HS-27A (cell line): Measurements from ENCODE around the gene SIM1.
"Not testable (repeated sequence)": the region's sequence is repeated elsewhere in the genome, so short reads cannot be mapped to it uniquely, and the experiment has no call there.

ENCODE experiments used
- DNase-seq: peaks from one replicate; pipeline ENCODE4 v3.0.0-alpha.2; 2012; ENCODE audit warnings: low read depth, missing footprints

The SIM1 gene

DNA sequence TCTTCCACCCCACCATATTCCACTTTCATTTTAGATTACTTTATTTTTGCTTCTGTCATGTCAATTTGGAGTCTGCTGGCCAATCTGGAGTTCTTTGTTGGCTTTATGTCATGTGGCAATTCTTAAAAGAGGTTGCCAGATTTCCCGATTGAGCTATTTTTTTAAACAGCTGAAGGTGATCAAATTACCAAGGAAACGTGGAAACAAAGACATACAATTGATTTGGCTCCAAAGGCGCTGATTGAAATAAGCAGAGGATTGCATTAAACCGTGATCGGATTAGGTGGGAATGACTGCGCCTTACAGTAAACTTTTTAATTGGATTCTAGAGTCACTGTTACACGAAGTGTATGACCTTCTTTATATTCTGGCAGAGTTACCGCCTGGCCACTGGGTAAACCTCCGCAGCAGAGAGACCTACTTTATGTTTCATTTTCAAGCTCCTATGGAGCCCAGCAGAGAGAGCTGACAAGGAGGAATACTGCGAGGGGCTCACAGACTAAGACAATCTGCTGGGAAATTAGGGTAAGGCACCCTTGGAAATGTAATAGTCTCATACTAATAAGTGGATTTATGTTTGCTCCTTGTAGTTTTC, 37.9 kb downstream of the SIM1 start:
- no peak for DNase-seq

DNA sequence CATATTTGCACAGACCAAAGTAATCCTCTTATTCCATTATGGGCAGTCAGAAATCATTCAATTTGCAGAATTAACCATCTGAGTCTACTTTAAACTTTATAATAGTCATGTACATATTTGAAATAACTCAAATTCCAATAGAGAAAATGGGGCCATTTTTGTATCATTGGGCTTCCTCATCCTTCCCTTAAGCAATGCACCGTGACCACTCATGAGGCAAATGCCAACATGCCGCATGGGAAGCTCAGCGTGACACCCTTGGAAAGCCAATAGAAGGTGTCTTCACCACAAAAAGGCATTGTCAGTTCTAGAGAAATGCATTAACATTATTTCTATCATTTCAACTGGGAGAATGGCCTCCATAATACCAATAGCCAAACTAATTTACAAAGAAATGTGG, 38.5 kb downstream of the SIM1 start:
- peak; percentile 7 for DNase-seq

DNA sequence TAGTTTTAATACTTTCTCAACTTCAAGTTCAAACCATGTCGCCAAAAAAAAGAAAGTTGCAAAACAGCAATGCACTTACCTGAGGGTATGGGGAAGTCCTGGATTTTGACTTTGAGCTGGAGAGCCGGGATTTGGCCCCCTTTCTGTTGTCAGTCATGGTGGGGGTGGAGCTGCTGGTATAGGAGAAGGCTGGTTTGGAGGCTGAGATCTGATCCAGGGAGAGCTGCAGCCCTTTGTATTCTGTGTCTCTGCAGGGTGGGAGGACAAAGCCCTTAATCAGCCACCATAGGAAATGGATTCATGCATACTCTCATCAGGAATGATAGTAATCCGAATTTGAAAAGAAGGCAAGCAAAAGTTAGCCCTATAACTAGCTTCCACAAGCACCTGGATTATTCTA, 44.0 kb downstream of the SIM1 start:
- no peak for DNase-seq

DNA sequence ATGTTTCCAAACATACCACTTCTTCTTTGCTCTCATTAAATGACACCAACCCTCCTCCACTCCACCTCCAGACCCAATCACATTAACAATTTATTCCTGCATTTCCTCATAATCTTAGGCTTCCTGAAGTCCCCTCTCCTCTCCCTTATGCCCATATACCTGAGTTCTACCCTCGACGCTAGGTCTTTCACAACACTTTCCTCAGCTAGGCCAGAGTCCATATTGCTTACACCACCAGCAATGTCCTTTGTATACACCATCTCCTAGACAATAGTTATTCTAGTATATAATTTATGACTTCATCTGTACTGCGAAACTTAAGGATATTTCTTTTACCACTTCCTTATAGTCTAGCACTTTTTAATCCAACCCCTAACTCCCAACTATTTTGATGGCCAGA, 47.7 kb downstream of the SIM1 start:
- DNase-seq: no peak

DNA sequence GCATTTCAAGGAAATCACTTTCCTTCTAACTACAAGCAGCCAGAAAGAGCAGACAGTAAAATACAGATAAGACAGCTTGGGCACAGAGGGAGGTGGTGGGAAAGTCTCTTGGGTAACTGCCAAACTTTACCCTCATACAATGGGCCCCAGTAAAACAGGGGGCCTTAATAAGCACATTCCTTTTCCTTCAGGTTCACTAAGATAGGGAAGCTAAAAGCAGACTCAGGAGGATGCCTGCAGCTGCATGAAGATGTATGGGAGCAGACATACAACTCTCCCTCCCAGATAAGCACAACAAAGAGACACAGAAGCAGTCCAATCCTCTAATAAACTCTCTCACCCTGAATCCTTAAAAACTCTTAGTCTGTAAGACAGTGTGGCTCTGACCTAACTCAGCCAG, 49.0 kb downstream of the SIM1 start:
- DNase-seq: no peak

DNA sequence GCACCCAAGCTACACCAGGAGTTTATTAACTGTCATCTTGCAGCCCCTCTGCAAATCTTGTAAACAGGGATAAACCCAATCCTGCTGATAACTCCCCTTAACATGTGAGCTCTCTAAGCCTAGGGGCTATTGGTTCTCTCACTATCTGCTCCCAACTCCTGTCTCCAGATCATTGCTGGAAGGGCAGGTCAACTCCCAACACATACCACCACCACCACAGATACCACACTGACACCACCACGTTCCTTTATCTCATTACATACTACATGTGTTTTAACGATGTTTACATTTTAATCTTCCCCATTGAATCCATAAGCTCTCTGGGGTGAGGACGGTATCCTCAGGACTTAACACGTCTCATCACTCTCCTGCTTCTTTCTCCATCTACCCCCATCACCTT, 51.8 kb downstream of the SIM1 start:
- no peak for DNase-seq

DNA sequence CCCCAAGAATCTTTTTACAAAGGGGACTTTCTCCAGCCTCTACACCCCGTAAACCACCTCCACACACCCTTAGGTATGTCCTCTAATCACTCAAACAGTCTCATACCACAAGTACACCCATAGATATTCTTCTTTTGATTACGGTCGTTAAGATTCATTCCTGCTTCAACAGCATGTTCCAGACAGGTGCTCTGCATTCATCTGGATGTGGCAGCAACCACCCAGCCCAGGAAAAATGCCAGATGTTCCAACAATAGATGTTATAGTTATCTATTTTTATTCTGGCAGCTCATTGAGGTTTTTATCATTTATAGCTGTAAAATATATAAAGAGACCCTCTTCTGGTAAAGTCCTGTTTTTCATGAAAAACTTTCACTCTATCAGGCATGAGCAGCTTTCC, 60.7 kb downstream of the SIM1 start:
- no peak for DNase-seq

DNA sequence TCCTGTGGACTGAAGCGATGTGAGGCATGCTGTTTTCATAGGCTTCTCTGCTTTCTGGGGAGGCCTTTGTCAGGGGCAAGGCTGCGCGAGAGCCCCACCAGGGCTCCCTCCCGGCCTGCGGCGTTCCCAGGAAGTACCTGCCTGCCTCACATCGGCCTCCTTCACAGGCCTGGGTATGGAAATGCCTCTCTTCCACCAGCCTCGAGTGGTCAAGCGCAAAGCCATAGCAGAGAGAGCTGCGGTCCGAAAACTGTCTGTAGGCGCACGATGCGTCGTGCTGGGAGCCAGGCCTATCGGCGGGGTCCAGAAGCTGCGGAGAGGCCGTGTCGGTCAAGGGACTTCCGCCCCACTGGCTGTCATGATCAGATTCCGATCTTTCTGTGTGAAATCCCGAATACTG, 71.2 kb downstream of the SIM1 start:
- DNase-seq: no peak

DNA sequence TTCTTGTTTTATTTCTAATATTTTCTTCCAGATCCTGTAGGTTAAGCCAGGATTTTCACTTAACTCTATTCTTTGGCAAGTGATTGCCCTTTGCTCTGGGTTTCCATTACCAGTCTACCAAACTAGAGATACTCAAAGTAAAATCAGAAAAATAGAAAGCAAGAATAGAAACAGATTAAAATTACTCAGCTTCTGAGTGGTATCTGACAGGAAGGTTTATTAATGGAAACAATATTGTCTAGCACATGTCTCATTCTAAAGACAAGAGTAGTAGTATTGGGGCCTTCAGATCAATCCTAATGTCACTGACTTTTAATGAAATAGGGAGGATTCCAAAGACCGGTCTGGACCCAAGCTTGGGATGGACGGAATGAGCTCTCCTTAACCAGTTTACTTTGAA, 72.3 kb downstream of the SIM1 start:
- DNase-seq: no peak

DNA sequence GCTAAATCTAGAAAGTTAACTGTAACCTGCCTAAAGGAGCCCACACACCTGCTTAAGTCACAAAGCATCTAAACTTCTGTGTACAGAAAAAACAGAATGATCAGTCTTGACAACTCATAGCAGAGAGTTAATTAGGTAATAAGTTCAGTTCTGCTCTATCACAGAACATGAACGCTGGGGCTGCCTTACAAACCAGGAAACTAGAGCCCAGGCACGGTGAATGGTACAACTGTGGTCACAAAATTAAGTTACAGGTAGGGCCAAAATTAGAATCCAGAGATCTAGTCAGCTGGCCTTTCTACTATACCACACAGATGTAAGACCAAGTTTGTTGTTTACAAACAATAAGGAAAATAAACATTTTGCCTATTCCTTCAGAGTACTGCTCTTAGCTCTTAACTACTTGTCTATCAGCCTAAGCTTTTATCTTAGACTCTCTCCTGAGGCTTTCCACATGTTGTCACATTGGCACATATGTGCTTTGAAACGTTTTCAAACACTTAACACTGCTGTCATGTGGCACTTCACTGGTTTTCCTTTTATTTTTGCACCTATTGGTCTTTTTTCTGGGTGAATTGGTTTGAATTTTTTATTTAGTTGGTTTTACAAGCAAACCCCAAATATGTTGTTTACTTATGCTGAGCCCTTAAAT, 75.7 kb downstream of the SIM1 start:
- DNase-seq: no peak

DNA sequence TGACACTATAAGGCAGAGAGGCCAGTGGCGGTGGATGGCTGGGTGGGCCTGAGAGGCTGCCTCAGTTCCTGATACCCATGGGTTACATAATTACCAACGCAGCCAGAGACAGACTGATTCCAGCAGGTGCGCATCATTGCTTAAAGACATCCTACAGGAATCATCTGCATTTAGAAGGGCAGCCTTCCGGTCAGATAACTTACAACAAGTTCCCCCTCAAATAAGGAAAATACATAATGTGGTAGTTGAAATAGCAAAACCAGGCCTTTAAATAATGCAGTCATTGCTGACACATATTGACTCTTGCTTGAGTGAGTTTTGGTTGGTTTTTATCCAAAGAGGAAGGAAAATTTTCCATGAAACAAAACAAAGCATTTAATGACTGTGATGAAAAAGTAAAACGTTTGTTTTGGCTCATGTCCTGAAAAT, 81.9 kb downstream of the SIM1 start:
- no peak for DNase-seq

DNA sequence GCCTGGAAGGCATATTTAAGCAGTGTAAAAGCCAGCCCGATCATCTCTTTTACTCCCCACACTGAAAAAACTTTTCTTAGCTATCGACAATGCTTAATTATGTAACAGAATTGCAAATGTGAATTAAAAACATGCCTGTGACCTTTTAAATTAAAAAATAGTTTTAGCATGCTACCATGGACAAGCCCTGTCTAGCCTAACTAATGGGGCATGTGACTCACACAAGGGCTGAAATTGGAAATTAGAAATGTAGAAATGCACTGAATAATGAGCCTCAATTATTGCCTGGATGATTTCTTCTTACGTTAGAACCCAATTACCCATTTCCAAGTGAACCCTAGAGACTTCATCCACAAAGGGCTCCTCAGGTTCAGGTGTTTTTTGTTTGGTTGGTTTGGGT, 82.7 kb downstream of the SIM1 start:
- no peak for DNase-seq

DNA sequence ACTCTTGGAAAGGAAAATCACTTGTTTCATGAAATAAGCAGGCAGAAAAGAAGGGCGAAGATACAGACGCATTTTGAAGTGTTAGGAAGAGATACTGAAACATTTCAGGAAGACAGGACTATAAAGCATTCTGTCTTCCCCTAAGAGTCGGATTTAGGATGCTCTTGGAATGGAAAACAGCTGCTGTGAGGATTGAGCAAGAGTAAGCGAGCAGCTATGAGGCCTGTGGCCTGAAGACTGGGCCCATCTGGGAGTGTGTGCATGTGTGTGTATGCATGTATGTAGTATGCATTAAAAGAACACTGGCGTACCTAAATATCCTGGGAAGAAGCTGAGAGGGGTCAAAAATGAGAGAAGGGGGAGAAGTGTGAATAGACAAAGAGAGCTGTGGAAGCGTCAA, 83.6 kb downstream of the SIM1 start:
- DNase-seq: no peak

DNA sequence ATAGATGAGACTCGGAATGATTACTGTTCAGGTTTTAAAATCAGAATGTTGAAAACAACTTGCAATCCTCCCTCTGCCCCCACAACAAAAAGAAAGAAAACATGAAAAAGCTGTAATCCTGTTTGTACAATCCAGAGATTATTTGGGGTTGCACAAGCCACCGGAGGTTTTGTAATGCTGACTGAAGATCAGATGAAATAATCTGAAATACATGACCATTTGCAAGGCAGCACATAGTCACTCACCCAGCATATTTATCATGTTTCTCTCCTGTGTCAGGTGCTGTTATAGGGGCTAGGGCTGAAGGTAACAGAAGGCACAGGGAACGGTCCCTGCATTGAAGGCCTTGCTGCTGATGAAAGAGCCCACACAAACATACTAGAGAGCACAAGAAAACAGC, 85.3 kb downstream of the SIM1 start:
- no peak for DNase-seq

DNA sequence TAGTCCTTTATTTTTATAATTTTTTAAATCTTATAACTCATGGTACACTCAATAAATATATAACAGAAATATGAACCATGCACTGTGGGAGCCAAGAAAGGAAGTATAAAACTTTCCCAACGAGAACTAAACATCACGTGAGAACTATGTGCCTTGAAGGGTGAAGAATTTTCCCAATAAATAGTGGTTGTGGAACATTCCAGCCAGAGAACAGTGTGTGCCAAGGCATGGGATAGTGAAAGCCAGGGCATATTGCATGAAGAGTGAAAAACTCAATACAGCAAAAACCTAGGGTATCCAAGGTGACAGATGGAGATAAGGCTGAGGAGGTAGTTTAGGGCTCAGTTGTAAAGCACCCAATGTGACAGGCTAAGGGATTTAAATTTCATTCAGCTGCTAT, 86.1 kb downstream of the SIM1 start:
- no peak for DNase-seq

DNA sequence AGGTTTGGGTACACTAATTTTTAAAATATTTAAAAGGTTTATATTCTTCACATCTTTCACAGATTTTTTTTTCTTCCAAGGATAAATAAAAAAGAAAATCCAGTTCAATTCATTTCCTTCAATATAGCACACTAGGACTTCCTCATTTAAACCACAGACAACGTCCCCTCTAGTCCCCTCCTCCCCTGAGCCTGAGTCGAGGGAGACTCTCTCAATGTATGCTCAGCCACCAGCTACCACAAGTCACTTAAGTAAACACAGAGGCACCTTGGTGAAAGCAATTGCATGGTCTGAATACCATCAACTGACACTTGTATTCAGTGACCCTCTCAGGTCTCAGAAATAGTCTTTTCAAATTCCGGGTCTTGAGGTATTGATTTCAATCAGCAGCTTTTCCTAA, 88.6 kb downstream of the SIM1 start:
- no peak for DNase-seq

DNA sequence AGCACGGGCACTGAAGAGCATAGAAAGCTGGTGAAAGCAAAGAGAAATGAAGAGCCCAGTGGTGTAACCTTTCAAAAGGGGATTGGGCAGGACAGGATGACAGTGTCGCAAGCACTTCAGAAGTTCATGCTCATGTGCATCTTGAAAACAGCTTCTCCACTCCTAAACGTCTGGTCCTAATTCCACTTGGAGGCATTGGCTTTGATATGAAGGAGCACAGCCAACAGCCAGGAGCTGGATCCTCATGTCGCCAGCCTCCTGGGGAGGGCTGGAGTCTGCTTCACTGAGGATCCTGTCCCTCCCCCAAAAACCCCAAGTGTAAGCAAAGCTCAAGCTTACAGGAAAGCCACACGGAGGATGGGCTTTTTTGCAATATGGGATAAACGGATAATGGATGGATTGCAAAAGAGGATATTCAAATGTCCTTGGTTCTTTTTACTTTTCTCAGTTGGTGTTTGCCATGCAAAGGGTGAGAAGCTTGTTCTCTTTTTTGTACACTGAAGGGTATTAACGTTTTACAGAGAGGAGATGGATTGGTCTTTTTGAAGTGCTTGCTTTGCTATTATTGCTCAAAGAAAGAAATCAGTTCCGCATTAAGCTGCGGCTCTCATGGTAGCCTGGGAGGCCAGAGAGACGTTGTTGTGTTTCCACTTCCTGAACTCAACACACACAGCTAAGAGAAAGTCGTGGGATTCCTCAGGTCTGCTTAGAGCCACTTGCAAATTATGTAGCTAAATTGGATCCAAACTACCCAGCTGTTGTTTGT, 92.2 kb downstream of the SIM1 start:
- DNase-seq: no peak

DNA sequence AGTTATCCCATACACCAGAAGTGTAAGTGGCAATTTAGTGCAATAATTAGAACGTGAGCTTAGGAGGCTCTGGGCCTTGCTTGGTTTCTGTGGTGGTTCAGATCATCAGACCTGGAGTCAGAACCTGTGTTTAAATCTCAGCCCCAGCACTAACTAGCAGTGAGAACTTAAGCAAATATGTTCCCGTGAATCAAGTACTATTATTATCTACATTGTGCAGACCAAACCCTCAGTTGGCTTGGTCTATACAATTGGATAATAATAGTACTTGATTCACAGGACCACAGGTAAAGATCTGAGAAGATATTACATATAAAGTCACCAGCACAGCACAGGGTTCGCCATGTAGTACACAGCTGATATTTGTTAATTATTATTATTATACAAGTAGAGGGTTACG, 93.1 kb downstream of the SIM1 start:
- DNase-seq: no peak

DNA sequence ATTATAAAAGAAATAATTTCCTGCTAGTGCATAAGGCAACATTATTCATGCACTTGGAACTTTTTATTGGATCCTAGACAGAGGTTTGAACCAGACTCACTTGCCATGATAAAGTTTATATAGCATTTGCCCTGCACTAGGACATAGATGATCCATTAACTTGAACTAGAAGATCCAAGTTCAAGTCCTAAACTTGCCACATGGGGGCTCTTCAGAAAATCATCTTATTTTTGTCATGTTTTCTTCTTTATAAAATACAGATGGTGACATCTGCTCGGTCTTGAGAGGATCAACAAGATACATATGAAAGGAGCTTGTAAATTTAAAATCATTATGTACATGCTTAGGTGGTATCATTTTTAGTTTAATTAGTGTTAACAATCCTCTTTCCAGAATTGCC, 94.5 kb downstream of the SIM1 start:
- DNase-seq: no peak

DNA sequence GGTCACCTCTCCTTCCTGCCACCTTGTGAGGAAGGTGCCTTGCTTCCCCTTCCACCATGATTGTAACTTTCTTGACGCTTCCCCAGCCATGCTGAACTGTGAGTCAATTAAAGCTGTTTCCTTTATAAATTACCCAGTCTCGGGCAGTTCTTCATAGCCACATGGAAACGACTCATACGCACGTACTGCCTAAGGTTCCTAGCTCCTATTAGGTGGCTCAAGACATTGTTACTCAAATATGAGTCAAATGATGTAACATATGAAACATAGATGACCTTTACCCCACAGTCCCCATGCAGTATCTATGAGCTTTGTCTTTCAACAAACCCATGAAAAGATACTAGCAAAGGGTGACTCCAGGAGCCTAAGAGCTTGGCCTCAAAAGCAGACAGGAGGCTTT, 98.3 kb downstream of the SIM1 start:
- DNase-seq: no peak

DNA sequence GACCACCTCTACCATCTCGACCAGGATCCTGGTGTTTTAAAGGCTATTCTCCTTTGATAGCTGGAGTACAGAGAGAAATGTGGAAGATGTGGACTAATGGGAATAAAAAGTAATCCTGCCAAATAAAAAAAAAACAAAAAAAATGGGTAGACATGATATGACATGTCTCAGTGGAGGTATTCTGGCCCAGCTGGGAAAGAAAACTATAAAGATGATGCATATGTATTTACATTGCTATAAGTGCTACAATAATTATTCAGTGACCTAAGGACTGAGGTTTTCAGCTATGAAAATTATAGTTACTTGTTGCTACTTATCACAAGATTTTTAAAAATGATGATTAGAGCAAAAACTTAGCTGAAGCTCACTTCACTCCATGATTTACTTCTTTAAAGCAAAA, 101.1 kb downstream of the SIM1 start:
- no peak for DNase-seq

DNA sequence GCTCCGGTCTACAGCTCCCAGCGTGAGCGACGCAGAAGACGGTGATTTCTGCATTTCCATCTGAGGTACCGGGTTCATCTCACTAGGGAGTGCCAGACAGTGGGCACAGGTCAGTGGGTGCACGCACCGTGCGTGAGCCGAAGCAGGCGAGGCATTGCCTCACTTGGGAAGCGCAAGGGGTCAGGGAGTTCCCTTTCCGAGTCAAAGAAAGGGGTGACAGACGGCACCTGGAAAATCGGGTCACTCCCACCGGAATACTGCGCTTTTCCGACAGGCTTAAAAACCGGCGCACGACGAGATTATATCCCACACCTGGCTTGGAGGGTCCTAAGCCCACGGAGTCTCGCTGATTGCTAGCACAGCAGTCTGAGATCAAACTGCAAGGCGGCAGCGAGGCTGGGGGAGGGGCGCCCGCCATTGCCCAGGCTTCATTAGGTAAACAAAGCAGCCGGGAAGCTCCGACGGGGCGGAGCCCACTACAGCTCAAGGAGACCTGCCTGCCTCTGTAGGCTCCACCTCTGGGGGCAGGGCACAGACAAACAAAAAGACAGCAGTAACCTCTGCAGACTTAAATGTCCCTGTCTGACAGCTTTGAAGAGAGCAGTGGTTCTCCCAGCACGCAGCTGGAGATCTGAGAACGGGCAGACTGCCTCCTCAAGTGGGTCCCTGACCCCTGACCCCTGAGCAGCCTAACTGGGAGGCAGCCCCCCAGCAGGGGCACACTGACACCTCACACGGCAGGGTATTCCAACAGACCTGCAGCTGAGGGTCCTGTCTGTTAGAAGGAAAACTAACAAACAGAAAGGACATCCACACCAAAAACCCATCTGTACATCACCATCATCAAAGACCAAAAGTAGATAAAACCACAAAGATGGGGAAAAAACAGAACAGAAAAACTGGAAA, 109.7 kb downstream of the SIM1 start:
- not testable (repeated sequence) for DNase-seq
